Fibroblast of skin of abdomen (primary cell): ENCODE measurements around the gene NAV2.

Experiments used
- DNase-seq: peaks from one replicate; pipeline ENCODE4 v3.0.0-alpha.2; 2013

The NAV2 gene

GRCh38 chr11:19840961-19841360 lies 128.3 kb downstream of the NAV2 start:
- DNase-seq = no peak

- DNase-seq = peak; percentile 34
These were observed 129.9 kb downstream of the NAV2 start for GRCh38 chr11:19842505-19842904.

- no peak for DNase-seq
These were observed 130.4 kb downstream of the NAV2 start for GRCh38 chr11:19843079-19843478.

GRCh38 chr11:19844012-19844411 lies 131.4 kb downstream of the NAV2 start:
- no peak for DNase-seq

- DNase-seq = no peak
These were observed 132.2 kb downstream of the NAV2 start for GRCh38 chr11:19844806-19845205.

- no peak for DNase-seq
These were observed 133.0 kb downstream of the NAV2 start for GRCh38 chr11:19845626-19846025.

- peak; percentile 46 for DNase-seq
These were observed 134.1 kb downstream of the NAV2 start for GRCh38 chr11:19846654-19847305.

- DNase-seq = no peak
These were observed 135.6 kb downstream of the NAV2 start for GRCh38 chr11:19848219-19848618.

- no peak for DNase-seq
These were observed 136.6 kb downstream of the NAV2 start for GRCh38 chr11:19849107-19849789.

GRCh38 chr11:19849947-19850593 lies 137.4 kb downstream of the NAV2 start:
- no peak for DNase-seq

- no peak for DNase-seq
These were observed 139.7 kb downstream of the NAV2 start for GRCh38 chr11:19852288-19852687.

- peak; percentile 44 for DNase-seq
These were observed 140.4 kb downstream of the NAV2 start for GRCh38 chr11:19853016-19853415.

- DNase-seq = peak; percentile 88
These were observed 141.3 kb downstream of the NAV2 start for GRCh38 chr11:19853920-19854319.

- no peak for DNase-seq
These were observed 148.5 kb downstream of the NAV2 start for GRCh38 chr11:19861171-19861570.

GRCh38 chr11:19862091-19862490 lies 149.5 kb downstream of the NAV2 start:
- DNase-seq = no peak

GRCh38 chr11:19864141-19865140 lies 151.8 kb downstream of the NAV2 start:
- peak; percentile 63 for DNase-seq

- DNase-seq = no peak
These were observed 153.4 kb downstream of the NAV2 start for GRCh38 chr11:19866037-19866436.

GRCh38 chr11:19866521-19866920 lies 153.9 kb downstream of the NAV2 start:
- no peak for DNase-seq

- no peak for DNase-seq
These were observed 154.4 kb downstream of the NAV2 start for GRCh38 chr11:19867064-19867463.

- peak; percentile 83 for DNase-seq
These were observed 155.7 kb downstream of the NAV2 start for GRCh38 chr11:19868281-19868821.

- DNase-seq = no peak
These were observed 156.2 kb downstream of the NAV2 start for GRCh38 chr11:19868871-19869270.

GRCh38 chr11:19869466-19869865 lies 156.8 kb downstream of the NAV2 start:
- no peak for DNase-seq
